Mammary epithelial cell (primary cell): ENCODE results near the gene MGAT4D.

Source experiments
- EZH2 ChIP-seq: IDR thresholded peaks from 2 replicates; pipeline ENCODE4 v1.6.1; 2012; ENCODE audit warnings: low read length, inconsistent platforms, borderline replicate concordance
- TF ChIP-seq, protein P1 (sequence below), 2 donors: IDR thresholded peaks in 1 of 2; conservative IDR thresholded peaks in 1 of 2; 2 replicates each; pipeline ENCODE4 v1.5.1; 2011 to 2012; ENCODE audit warnings: inconsistent platforms in 2 of 2, low read length in 2 of 2, mild to moderate bottlenecking in 2 of 2, control low read depth in 1 of 2, low read depth in 1 of 2; ENCODE audit not compliant: insufficient read depth in 1 of 2; ENCODE audit errors: extremely low read depth in 1 of 2

DNA sequence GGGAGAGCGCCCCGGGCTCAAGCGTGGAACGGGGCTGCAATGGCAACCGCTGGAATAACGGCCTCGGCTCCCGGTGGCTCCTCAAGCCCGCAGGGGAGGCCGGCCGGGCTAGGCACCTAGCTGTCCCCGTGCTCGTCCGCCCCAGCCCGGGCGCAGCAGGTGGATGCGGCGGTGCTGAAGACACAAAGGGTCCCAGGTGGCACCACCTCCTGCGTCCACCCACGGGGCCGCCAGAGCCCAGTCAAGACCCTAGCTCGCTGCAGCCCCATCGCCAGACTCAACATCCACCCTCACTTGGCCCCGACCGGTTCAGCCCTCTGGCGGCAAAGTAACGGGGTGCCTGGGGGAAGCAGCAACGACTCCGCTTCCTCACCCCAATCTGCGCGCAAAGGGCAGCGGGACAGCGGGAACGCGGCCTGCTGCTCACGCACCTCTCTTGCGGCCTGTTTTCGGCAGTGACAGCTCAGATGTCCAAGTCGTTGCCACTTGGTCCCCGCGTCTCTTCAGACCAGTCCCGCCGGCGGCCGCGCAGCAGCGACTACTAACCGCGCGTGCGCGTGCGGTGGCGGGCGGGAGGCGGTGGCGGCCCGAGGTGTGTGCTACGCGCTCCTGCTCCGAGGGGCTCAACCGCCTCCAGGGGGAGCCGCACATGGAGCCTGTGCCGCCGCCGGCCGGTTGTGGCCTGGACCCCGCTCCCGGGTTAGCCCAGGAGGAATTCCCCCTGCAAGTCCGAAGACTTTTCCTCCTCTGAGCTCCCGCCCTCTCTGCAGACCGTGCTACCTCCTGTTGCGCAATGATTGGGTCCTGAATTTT lies 70.8 kb downstream of the MGAT4D start, which contains the start of gene CLGN:
- TF ChIP-seq, protein P1, sequence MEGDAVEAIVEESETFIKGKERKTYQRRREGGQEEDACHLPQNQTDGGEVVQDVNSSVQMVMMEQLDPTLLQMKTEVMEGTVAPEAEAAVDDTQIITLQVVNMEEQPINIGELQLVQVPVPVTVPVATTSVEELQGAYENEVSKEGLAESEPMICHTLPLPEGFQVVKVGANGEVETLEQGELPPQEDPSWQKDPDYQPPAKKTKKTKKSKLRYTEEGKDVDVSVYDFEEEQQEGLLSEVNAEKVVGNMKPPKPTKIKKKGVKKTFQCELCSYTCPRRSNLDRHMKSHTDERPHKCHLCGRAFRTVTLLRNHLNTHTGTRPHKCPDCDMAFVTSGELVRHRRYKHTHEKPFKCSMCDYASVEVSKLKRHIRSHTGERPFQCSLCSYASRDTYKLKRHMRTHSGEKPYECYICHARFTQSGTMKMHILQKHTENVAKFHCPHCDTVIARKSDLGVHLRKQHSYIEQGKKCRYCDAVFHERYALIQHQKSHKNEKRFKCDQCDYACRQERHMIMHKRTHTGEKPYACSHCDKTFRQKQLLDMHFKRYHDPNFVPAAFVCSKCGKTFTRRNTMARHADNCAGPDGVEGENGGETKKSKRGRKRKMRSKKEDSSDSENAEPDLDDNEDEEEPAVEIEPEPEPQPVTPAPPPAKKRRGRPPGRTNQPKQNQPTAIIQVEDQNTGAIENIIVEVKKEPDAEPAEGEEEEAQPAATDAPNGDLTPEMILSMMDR (conservative IDR thresholded peaks at IDR 0.05 in 1 of 2, IDR thresholded peaks at IDR 0.05 in 1 of 2; ENCODE audit: extremely low read depth in 1 of 2, insufficient read depth in 1 of 2, low read depth in 1 of 2, low read length in 2 of 2) = no peak
- TF ChIP-seq EZH2 = peak; percentile 33
